Left kidney (tissue), 1 donor: Measurements from ENCODE around the gene C19orf47. TPM values are rescaled to one million over a fixed set of nuclear protein-coding genes. Genes with fewer than 3 reads are reported as not detected.

ENCODE experiments used
- polyA plus RNA-seq: library from polyadenylated mRNA; unstranded; fragments of 120-200 nt; gene quantifications from one replicate; pipeline ENCODE4 v1.2.1, GENCODE V29; 2013; ENCODE audit not compliant: insufficient read length

The C19orf47 gene
- polyA plus RNA-seq, 1 donor = 8.4 TPM

Other genes with a start within 250 kb of the C19orf47 start
- gene MAP3K10, start 157.0 kb downstream of the C19orf47 start, polyA plus RNA-seq = 16.3 TPM
- 0.25 TPM for gene TTC9B, start 130.0 kb downstream of the C19orf47 start, polyA plus RNA-seq
- 1.2 TPM for gene CCNP, start 121.7 kb downstream of the C19orf47 start, polyA plus RNA-seq
- gene AKT2, start 63.1 kb downstream of the C19orf47 start, polyA plus RNA-seq = 191 TPM
- gene PLD3, start 298 bp upstream of the C19orf47 start, polyA plus RNA-seq = 201 TPM
- gene HIPK4, start 41.8 kb upstream of the C19orf47 start, polyA plus RNA-seq = 0.20 TPM
- gene PRX, start 65.0 kb upstream of the C19orf47 start, polyA plus RNA-seq = 10.4 TPM
- gene SERTAD1, start 77.6 kb upstream of the C19orf47 start, polyA plus RNA-seq = 5.7 TPM
- gene SERTAD3, start 95.9 kb upstream of the C19orf47 start, polyA plus RNA-seq = 30.6 TPM
- gene BLVRB, start 117.3 kb upstream of the C19orf47 start, polyA plus RNA-seq = 26.7 TPM
- gene SPTBN4, start 118.6 kb upstream of the C19orf47 start, polyA plus RNA-seq = 1.2 TPM
- gene SHKBP1, start 228.5 kb upstream of the C19orf47 start, polyA plus RNA-seq = 48.2 TPM